ENCODE data around the gene HIBCH.

- TF ChIP-seq CTCF (IDR thresholded peaks at IDR 0.05; ENCODE audit: low read depth, low read length, missing input control), result no peak
- TF ChIP-seq ATF3 (IDR thresholded peaks at IDR 0.05), result no peak
- no peak for TF ChIP-seq MAX (IDR thresholded peaks at IDR 0.05)
- no peak for TF ChIP-seq HNF4A (conservative IDR thresholded peaks at IDR 0.05)
These were observed 109.2 kb downstream of the HIBCH start for GRCh38 chr2:190210471-190210870.

All from liver (tissue), 3 donors.